CD4-positive, alpha-beta T cell treated with Interleukin-17A for 1 hour (primary cell): Measurements from ENCODE around the gene TSPO2.

ENCODE experiments used
- DNase-seq: peaks from one replicate; pipeline ENCODE4 v3.0.0-alpha.2; 2020

Gene TSPO2

GRCh38 chr6:41027799-41028560, 14.3 kb upstream of the TSPO2 start:
- peak; percentile 71 for DNase-seq

DNA sequence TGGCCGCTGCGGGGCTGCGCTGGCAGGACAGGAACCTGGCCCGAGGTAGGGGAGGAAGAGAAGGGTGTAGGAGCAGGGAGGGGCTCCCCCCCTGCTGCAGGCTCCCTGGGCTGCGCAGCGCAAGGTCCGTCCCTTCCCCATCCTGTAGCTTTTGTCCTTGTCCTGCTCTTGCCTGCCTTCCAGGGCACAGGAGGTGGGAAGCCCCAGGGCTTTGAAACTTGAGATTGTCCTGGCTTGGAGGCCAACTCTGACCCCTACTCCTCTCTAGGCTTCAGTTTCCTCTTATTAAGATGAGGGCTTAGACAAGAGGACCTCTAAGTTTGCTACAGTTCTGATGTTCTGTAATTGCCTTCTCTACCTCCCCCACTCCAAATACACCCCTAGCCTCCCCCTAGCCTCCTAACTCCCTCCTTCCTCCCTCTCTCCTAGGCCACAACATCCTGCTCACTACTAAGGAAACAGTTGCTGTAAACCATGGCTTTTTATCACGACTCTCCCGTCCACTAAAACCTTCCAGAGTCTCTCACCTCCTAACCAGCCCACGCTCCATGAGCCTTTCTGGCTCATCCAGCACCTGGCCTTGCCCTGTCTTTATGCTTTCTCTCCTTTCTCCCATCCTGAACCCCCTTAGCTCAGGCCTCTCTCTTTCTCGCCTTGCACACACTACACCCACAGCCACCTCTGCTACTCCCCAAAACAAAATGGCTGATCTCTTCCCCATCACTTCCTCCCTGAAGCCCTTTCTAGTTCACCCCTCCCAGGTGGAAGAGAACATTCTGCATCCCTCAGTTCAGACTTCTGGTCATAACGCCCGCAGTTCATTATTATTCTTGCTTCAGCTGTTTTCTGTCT, 13.5 kb upstream of the TSPO2 start:
- DNase-seq, result no peak

GRCh38 chr6:41032830-41033229, 9.4 kb upstream of the TSPO2 start:
- DNase-seq, result no peak

DNA sequence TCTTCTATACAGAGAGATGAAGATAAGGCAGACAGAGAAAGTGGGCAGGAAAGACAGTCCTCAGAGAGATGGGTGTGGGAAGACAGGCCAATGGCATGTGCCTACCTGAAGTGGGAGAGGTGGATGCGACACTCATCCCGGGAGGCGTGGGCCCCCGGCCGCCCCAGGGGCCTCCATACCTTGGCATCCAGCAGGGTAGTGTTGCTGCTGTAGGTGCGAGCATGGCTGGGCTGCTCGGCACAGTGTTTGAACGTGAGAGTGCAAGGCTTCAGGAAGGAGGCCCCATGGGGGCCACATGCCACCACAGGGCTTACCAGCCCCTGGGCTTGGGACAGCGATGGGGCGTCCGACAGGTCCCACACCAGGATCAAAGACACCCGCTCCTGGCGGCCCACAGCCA, 8.5 kb upstream of the TSPO2 start:
- no peak for DNase-seq

DNA sequence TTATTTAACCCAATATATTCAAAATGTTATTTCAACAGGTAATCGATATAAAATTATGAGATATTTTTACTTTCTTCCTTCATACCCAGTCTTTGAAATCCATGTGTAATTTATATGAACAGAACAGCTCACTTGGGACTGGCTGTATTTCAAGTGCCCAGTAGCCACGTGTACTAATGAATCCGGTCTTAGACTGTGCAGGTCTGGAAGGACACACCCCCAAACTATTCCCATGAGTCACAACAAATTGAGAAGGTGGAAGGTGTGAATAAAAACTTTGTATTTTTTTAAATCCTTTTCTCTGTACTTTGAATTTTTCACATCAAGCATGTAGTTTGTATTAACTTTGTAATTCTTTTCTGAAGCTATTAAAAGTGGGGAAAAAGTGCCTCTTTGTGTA, 6.1 kb upstream of the TSPO2 start:
- DNase-seq, result no peak

DNA sequence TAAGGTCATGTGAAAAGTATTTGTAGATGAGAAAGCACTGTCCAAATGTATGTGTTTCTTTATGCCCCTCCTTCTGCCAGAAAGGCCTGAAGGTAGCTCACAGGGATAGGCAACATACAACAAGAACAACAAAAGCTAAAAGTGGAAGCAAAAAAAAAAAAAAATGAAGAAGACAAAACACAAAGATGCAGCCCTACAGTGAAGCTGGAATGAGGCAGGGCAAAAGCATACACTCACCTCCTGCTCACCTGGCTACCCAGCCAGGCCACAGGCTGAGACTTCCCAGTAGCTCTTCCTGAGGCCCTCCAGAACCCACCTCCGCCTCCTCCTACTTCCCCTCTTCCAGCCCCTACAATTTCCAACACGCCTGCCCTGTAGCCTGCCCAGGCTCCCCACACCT, 5.7 kb upstream of the TSPO2 start:
- no peak for DNase-seq

DNA sequence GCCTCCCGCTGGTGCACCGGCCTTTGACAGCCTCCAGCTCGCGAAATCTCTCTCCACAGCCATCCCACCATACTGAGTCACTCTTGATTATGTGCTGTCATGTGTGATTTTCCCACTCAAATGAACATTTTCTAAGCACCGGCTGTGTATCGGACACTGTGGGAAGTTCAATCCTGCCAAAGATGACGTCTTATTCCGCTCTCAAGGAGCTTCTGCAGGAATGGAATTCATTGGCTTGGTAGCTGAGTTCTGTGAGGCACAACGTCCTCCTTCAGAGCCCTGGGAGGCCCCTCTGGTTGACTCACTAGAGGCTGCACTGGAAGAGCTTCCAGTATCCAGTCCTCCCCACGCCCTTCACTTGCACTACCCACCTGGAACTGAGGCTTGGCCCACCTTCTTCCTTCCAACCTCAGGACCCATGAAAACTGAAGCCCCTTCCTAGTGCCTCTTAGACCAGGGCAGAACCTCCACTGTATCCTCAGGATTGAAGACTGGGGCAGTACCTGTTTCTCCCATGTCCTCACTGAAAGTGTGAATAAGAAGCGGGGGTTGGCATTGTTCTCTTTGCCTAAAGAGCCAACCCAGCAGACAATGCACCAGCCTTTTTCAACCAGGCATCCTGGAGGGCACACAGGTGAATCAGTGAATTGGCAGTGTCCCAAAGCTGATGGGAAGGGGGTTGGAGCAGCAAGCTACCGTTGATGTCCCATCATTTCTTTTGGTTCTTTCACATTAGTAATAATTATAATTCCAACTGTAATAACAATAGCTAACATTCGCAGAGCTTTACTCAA, 5.0 kb upstream of the TSPO2 start:
- DNase-seq, result no peak

GRCh38 chr6:41038205-41038604, 4.1 kb upstream of the TSPO2 start:
- no peak for DNase-seq

DNA sequence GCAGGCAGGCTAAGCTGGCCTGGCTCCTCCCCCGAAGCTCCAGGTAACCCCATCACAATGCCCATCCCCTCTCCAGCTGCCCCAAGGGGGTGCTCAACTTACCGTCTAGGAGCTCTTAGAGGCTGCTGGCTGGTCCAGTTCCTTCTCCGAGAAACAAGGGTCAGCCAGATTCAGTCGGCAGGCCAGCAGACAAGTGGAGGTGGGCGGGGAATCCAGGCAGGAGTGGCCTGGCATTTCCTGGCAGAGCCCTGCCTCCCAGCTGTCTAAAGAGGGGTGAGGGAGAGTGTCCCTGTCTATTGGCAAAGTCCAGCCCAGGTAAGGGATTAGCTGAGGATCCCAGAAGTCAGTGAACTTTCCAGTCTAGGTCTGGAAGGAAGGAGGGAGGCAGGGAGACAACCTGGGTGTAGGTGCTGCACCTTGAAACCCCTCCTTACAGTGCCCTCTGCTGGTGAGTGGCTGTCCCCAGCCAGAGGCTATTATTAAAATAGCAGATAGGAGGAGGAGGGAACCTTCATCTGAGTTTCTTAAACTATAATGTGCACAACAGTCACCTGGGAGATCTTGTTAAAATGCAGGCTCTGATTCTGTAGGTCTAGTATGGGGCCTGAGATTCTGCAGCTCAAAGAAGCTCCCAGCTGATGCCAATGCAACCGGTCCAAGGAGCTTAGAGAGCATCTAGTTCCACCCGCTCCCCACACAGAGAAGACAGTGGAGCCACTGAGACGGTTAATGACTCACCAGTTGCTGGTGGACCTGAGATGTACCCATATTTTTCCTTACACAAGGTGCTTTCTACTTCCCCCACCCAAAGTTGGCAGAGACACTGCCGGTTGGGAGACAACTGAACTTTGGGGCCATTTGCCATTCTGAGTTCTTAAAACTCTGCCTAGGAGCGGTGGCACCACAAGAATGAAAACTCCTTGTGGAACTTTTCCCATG, 2.9 kb upstream of the TSPO2 start, which contains the start of gene UNC5CL:
TSS of gene UNC5CL (minus strand) at position 162 of the 939 bp plus-strand sequence. CDS start 4,147 bp downstream, outside the sequence.
- peak; percentile 59 for DNase-seq

DNA sequence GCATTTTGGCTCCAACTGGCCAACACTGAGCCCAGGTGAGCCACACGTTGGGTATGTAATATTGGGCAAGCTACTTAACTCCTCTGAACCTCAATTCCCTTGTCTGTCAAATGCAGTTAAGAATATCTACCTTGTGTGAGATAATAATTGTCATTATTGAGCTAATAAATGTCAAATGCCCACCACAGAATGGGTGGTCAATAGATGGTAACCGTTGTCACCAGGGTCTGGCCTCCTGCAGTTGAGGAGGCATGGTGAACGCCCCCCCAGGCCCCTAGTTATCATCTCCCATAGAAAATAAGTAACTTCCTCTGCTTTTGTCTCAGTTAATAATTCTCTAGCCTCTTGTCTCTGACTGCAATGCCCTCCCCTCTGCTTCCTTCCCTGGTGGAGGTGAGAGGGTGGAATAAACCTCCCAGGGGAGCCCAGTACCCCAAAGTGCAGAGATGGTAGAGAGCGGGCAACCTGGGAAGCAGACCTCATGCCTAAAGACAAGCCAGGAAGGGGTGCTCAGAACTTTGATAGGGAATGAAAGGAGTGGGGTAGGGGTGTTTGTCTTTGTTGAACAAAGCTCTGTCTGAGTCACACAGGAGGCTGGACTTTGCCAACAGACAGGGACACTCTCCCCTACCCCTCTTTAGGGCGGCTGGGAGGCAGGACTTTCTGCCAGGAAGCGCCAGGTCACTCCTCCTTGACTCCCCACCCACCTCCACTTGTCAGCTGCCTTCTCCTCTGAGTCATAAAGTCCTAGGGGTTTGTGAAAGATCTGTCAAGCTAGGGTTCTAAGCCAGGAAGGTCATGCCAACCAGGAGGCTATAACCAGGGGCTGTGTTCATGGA, 1.9 kb upstream of the TSPO2 start:
- no peak for DNase-seq

DNA sequence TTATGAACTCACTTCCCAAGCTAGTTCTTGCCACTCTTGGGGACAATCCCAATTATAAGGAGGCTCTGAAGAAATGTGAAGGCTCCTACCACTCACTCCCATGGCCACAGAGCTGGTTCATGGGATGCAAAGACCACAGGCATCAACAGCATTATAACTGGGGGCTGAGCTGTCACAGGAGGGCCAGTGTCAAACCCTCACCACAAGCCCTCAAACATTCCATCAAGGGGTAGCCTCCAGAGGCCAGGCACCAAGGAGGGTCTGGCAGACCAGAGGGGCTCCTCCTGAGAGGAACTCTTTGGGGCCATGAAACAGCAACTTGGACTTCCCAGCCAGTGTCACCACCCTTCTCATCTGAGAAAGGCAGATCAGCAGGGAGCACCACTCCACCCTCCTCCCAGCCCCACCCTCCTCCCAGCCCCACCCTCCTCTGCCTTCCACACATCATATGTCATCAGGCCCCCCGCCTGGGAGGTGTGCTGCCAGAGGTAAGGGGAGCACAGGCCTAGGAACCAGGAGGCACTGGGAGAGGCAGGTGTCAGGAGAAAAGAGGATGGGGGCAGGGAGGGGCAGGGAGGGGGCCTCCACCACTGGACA, 1.2 kb upstream of the TSPO2 start:
- no peak for DNase-seq

DNA sequence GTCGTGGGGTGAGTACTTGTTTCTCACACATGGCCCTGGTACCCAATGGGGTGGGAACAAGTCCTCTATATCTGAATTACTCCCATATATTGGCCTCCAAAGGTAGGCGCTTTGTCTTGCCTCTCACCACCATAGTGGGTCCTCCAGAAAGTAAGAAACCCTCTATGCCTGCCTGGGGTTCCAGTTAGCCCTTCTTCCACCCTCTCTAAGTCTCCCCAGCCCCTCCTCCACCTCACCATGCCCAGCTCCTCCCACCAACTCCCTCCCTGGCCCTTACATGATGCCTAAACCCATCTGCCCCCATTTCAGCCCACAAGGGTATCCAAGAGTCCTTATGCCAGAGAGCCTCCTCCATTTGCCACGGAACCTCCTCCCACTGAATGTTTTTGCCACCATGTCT, 884 bp downstream of the TSPO2 start:
- no peak for DNase-seq

GRCh38 chr6:41045664-41046063, 3.4 kb downstream of the TSPO2 start:
- no peak for DNase-seq

GRCh38 chr6:41046084-41046483, 3.8 kb downstream of the TSPO2 start:
- DNase-seq, result no peak

- DNase-seq, result no peak
These were observed 5.0 kb downstream of the TSPO2 start for GRCh38 chr6:41047306-41047705.

DNA sequence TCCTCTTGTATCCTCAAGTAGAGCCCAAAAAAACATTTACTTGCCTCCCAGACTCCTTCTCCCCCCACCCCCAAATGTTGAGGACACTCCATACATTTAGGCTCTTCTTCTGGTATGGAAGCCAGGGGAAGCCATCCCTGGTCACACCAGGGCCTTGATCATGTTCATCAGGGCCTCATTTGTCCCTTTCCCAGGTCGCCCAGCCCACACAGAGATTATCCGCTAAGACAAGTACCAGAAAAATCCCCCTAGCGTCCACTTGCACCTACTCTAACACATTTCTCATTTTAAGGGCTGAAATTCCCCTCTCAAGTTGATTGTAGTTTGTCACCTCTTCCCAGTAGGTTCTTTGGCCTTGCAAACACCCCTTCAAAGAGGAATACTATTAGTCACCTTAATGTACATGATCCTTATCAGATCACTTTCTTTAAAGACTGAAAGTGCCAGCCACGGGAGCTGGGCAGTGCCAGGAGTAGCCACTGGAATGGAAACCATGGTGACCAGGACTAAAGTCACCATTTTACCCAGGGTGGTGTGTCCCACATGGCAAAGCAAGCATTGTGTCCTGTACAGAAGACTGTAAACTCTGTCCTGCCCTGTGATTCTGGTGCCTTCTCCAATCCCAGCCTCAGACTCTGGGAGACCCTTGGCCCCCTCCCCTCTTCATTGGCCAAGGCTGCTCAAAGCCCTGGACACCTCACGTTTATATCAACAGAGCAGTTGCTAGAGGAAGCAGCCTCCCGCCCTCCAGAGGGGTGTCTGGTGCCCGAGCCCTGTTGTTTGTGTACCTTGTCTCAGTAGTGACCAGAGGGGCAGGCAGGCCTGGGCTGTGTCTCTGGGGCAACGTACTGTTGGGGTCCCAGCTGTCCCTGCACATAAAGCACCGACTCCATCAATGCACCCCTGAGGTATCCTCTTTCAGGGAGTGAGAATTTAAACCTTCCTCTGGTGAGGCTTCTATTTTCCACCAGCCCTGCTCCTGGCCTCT, 5.8 kb downstream of the TSPO2 start:
- DNase-seq, result no peak

- no peak for DNase-seq
These were observed 7.3 kb downstream of the TSPO2 start for GRCh38 chr6:41049521-41049920.

DNA sequence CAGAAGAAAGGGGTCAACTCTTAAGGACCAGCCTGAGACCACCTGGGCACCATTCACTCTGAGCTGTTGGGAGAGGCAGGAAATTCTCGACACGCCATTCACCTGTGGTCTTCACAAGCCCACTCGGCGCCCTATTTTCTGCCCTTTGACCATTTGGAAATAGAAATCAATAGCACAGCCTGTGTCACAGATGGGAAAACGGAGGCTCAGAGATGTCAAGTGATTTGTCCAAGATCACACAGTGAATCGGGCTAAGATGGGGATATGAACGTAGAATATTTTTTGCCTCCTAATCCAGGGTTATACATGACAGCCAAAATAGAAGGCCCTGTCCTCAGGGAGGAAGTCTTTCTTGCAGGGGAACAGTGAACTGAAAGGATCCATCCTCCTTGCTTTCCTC, 7.7 kb downstream of the TSPO2 start:
- no peak for DNase-seq

- DNase-seq, result no peak
These were observed 8.3 kb downstream of the TSPO2 start for GRCh38 chr6:41050536-41050935.

- DNase-seq, result peak; percentile 14
These were observed 9.6 kb downstream of the TSPO2 start for GRCh38 chr6:41051873-41052272.
